Stimulated activated naive CD4-positive, alpha-beta T cell treated with Interleukin-2 at 50 U/mL for 16 hours (primary cell): Measurements from ENCODE around the gene MRTFA.
"Not testable (repeated sequence)": the region's sequence is repeated elsewhere in the genome, so short reads cannot be mapped to it uniquely, and the experiment has no call there.

Experiments
- DNase-seq: peaks from one replicate; lab custom pipeline; 2025; lab: John Stamatoyannopoulos, UW

Gene MRTFA

GRCh38 chr22:40554023-40554422 is 82.5 kb downstream of the MRTFA start:
- not testable (repeated sequence) for DNase-seq

- no peak for DNase-seq
These were observed 83.4 kb downstream of the MRTFA start for GRCh38 chr22:40553014-40553554.

- no peak for DNase-seq
These were observed 84.4 kb downstream of the MRTFA start for GRCh38 chr22:40552070-40552469.

- no peak for DNase-seq
These were observed 88.8 kb downstream of the MRTFA start for GRCh38 chr22:40547729-40548143.

GRCh38 chr22:40544758-40545157 is 91.8 kb downstream of the MRTFA start:
- DNase-seq: no peak

- DNase-seq: no peak
These were observed 93.5 kb downstream of the MRTFA start for GRCh38 chr22:40542821-40543540.

- DNase-seq: no peak
These were observed 95.2 kb downstream of the MRTFA start for GRCh38 chr22:40541300-40541699.

- no peak for DNase-seq
These were observed 96.3 kb downstream of the MRTFA start for GRCh38 chr22:40540265-40540664.

GRCh38 chr22:40536149-40536548 is 100.4 kb downstream of the MRTFA start:
- not testable (repeated sequence) for DNase-seq

GRCh38 chr22:40535642-40536041 is 100.9 kb downstream of the MRTFA start:
- DNase-seq: no peak

GRCh38 chr22:40535189-40535512 is 101.4 kb downstream of the MRTFA start:
- no peak for DNase-seq

GRCh38 chr22:40534379-40535188 is 101.9 kb downstream of the MRTFA start:
- DNase-seq: no peak

GRCh38 chr22:40533712-40534378 is 102.7 kb downstream of the MRTFA start:
- peak; percentile 43 for DNase-seq

GRCh38 chr22:40531951-40532900 is 104.3 kb downstream of the MRTFA start:
- DNase-seq: no peak

- DNase-seq: not testable (repeated sequence)
These were observed 106.1 kb downstream of the MRTFA start for GRCh38 chr22:40530391-40530790.

GRCh38 chr22:40529821-40530220 is 106.7 kb downstream of the MRTFA start:
- no peak for DNase-seq

- DNase-seq: no peak
These were observed 109.6 kb downstream of the MRTFA start for GRCh38 chr22:40526960-40527359.

GRCh38 chr22:40525250-40525884 is 111.2 kb downstream of the MRTFA start:
- peak; percentile 59 for DNase-seq

GRCh38 chr22:40524392-40525249 is 111.9 kb downstream of the MRTFA start:
- DNase-seq: no peak

- no peak for DNase-seq
These were observed 114.4 kb downstream of the MRTFA start for GRCh38 chr22:40522141-40522540.
